Esophagus mucosa (tissue), 1 donor: ENCODE measurements around the gene PIK3R1. TPM values are rescaled to one million over a fixed set of nuclear protein-coding genes. Genes with fewer than 3 reads are reported as not detected.
A peak's percentile ranks its signal among the peaks of the same experiment; 100 is the strongest.

Experiments used
- ATAC-seq: fragments of 200-7000 bp; cut with Tn5 transposase; one replicate; pipeline ENCODE4 v1.9.1; 2020
- total RNA-seq: library from RNA; stranded (reverse); gene quantifications from one replicate; pipeline ENCODE4 v1.2.4, GENCODE V29; 2023
- donor health status: DM: yes; HTN: yes; CAD: no.

PIK3R1 gene
- total RNA-seq, 1 donor from 2014 or later = 26.9 TPM

- no peak for ATAC-seq
Observed at GRCh38 chr5:68332080-68332451, 116.5 kb downstream of the PIK3R1 start.

GRCh38 chr5:68332556-68332955 lies 117.0 kb downstream of the PIK3R1 start:
- peak; percentile 64 for ATAC-seq

GRCh38 chr5:68333649-68334552 lies 118.3 kb downstream of the PIK3R1 start:
- no peak for ATAC-seq

GRCh38 chr5:68334553-68334886 lies 119.0 kb downstream of the PIK3R1 start:
- no peak for ATAC-seq

GRCh38 chr5:68335075-68335474 lies 119.5 kb downstream of the PIK3R1 start:
- ATAC-seq = no peak

- ATAC-seq = no peak
Observed at GRCh38 chr5:68336200-68336599, 120.6 kb downstream of the PIK3R1 start.

GRCh38 chr5:68337235-68337634 lies 121.7 kb downstream of the PIK3R1 start:
- ATAC-seq = no peak

- no peak for ATAC-seq
Observed at GRCh38 chr5:68339921-68340321, 124.4 kb downstream of the PIK3R1 start.

GRCh38 chr5:68341006-68341405 lies 125.5 kb downstream of the PIK3R1 start:
- no peak for ATAC-seq

- no peak for ATAC-seq
Observed at GRCh38 chr5:68342693-68343092, 127.1 kb downstream of the PIK3R1 start.

- ATAC-seq = peak; percentile 94
Observed at GRCh38 chr5:68343421-68343826, 127.9 kb downstream of the PIK3R1 start.

GRCh38 chr5:68344447-68345111 lies 129.0 kb downstream of the PIK3R1 start:
- ATAC-seq = peak; percentile 87

GRCh38 chr5:68345171-68345570 lies 129.6 kb downstream of the PIK3R1 start:
- ATAC-seq = no peak

- ATAC-seq = no peak
Observed at GRCh38 chr5:68345582-68345981, 130.0 kb downstream of the PIK3R1 start.

- ATAC-seq = no peak
Observed at GRCh38 chr5:68347536-68347935, 132.0 kb downstream of the PIK3R1 start.

GRCh38 chr5:68348447-68349222 lies 133.1 kb downstream of the PIK3R1 start:
- no peak for ATAC-seq

GRCh38 chr5:68350176-68350575 lies 134.6 kb downstream of the PIK3R1 start:
- ATAC-seq = peak; percentile 68
